ENCODE measurements around the gene ZBTB42. TPM values are rescaled to one million over a fixed set of nuclear protein-coding genes. Genes with fewer than 3 reads are reported as not detected.

ZBTB42 gene
- polyA plus RNA-seq, 1 of the 3 experiments (the other 2 are of a cell fraction): 3.1 TPM

DNA sequence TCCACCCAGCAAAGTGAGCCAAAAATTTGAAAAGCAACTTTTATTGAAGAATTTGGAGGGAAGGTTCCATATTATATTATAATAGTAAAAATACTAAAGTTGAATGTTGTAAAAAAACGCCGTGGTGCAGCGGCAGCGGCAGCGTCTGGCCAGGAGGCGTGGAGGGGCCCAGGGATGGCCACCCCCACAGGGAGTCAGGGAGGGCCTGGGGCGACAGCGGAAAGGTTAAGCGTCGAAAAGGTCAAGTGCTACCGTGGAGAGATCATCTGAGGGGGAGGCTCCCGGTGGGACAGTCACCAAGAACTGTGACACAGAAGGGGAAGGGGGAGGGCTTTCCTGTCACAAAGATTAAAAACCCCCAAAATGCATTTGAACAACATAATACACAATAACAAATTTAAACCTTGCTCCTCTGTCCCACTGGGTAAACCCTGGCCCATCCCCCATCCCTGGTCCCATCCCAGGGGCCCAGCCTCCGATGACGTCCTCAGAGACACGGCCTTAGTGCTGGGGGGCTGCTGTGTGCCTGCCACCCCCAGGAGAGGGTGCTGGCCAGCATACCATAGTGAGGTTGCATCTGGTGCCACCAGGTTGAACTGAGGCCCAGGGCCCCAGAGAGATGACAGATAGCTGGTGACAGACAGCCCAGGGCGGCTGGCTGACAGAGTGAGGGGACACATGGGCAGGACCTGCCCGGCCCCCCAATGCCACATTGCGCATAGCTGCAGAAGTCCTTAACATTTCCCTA lies 31.4 kb upstream of the ZBTB42 start:
- peak; percentile 31 for DNase-seq
- CTCF ChIA-PET: interaction anchor here (0.9 to 6.5 kb wide), 26 partner anchors 8 to 249 kb away, joined by 3 to 85 read pairs (median 8); partner anchors contain the start of genes AKT1, CEP170B, SIVA1 and ZBTB42
- Histone ChIP-seq H3K9me2 (no peaks in the 10 kb centered on the region), H3K79me2 (ENCODE audit: insufficient read depth) (no peaks in the 10 kb centered on the region), H3K27me3 (ENCODE audit: insufficient read depth) (no peaks in the 10 kb centered on the region), H3K9ac (no peak overlapping the region), H2AFZ (ENCODE audit: low read depth) (no peak overlapping the region), H3F3A (replicated peaks; ENCODE audit: insufficient read depth) (peaks cover 32% of the 10 kb centered on the region), H3K9me3 (no peaks in the 10 kb centered on the region), H3K36me3 (replicated peaks in 1 of 2; ENCODE audit: control insufficient read depth in 1 of 2, insufficient read depth in 2 of 2, low read length in 1 of 2) (peaks cover 8 to 34% of the 10 kb centered on the region in 2 experiments), H3K4me2 (no peak overlapping the region), H4K20me1 (ENCODE audit: insufficient read depth) (no peaks in the 10 kb centered on the region), H3K4me3 (ENCODE audit: low read depth in 2 of 2, low read length in 1 of 2) (no peak overlapping the region), H3K27ac (ENCODE audit: low read depth in 2 of 2, low read length in 1 of 2) (no peak overlapping the region; a peak in 1 of 4 replicates), H3K4me1 (ENCODE audit: control insufficient read depth in 1 of 2, insufficient read depth in 2 of 2, low read depth in 1 of 2, low read length in 1 of 2) (peaks cover 0 to 7% of the 10 kb centered on the region in 2 experiments; a peak in 1 of 4 replicates)
- POLR2A ChIA-PET: interaction anchor here (0.7 to 1.1 kb wide), 4 partner anchors 17 to 216 kb away, joined by 3 to 5 read pairs (median 3); partner anchors contain the start of genes CLBA1 and SIVA1
- TF ChIP-seq, protein P1, sequence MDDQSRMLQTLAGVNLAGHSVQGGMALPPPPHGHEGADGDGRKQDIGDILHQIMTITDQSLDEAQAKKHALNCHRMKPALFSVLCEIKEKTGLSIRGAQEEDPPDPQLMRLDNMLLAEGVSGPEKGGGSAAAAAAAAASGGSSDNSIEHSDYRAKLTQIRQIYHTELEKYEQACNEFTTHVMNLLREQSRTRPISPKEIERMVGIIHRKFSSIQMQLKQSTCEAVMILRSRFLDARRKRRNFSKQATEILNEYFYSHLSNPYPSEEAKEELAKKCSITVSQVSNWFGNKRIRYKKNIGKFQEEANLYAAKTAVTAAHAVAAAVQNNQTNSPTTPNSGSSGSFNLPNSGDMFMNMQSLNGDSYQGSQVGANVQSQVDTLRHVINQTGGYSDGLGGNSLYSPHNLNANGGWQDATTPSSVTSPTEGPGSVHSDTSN (IDR thresholded peaks at IDR 0.05): no peak
- TF ChIP-seq GATA2 (CRISPR knock-in tag; IDR thresholded peaks at IDR 0.05) (no peak), TCF12 (IDR thresholded peaks at IDR 0.05) (no peak), YY1 (IDR thresholded peaks at IDR 0.05; ENCODE audit: low read depth) (no peak)
- TF ChIP-seq, protein P2, sequence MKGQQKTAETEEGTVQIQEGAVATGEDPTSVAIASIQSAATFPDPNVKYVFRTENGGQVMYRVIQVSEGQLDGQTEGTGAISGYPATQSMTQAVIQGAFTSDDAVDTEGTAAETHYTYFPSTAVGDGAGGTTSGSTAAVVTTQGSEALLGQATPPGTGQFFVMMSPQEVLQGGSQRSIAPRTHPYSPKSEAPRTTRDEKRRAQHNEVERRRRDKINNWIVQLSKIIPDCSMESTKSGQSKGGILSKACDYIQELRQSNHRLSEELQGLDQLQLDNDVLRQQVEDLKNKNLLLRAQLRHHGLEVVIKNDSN (IDR thresholded peaks at IDR 0.05; ENCODE audit: borderline replicate concordance, low read depth): no peak
- TF ChIP-seq, protein P3, sequence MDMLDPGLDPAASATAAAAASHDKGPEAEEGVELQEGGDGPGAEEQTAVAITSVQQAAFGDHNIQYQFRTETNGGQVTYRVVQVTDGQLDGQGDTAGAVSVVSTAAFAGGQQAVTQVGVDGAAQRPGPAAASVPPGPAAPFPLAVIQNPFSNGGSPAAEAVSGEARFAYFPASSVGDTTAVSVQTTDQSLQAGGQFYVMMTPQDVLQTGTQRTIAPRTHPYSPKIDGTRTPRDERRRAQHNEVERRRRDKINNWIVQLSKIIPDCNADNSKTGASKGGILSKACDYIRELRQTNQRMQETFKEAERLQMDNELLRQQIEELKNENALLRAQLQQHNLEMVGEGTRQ (IDR thresholded peaks at IDR 0.05; ENCODE audit: borderline replicate concordance, low read depth, low read length): no peak
- WGBS (ENCODE audit: low lambda C conversion rate): 88% methylated on average over 18 of the region's 18 CpGs

DNA sequence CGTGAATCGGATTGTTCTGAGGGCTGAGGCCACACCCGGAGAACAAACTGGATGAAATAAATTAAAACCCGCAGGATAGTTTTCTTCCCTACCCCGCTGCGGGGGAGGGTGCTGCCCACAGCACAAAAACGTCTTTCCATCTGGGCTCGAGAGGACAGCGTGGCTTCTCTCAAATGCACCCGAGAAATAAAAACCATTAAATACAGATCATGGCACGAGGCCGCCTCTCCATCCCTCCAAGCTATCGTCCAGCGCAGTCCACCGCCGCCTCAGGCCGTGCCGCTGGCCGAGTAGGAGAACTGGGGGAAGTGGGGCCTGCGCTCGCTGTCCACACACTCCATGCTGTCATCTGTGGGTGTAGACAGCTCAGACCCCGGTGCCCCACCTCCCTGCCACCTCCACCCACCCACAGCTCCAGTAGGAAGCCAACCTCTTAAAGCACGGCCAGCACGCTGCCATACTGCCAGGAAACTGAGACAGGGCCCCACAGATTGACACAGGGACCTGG lies 30.8 kb upstream of the ZBTB42 start:
- POLR2A ChIA-PET: interaction anchor here (0.7 to 1.1 kb wide), 2 partner anchors 17 to 51 kb away, joined by 3 to 5 read pairs; partner anchors contain the start of gene SIVA1
- TF ChIP-seq, protein P4, sequence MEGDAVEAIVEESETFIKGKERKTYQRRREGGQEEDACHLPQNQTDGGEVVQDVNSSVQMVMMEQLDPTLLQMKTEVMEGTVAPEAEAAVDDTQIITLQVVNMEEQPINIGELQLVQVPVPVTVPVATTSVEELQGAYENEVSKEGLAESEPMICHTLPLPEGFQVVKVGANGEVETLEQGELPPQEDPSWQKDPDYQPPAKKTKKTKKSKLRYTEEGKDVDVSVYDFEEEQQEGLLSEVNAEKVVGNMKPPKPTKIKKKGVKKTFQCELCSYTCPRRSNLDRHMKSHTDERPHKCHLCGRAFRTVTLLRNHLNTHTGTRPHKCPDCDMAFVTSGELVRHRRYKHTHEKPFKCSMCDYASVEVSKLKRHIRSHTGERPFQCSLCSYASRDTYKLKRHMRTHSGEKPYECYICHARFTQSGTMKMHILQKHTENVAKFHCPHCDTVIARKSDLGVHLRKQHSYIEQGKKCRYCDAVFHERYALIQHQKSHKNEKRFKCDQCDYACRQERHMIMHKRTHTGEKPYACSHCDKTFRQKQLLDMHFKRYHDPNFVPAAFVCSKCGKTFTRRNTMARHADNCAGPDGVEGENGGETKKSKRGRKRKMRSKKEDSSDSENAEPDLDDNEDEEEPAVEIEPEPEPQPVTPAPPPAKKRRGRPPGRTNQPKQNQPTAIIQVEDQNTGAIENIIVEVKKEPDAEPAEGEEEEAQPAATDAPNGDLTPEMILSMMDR (IDR thresholded peaks at IDR 0.05): no peak
- TF ChIP-seq RXRA (IDR thresholded peaks at IDR 0.05; ENCODE audit: borderline replicate concordance, low read depth) (no peak), SMC3 (IDR thresholded peaks at IDR 0.05; ENCODE audit: low read depth, low read length) (no peak), GABPA (IDR thresholded peaks at IDR 0.05; ENCODE audit: low read depth) (no peak), NFIC (IDR thresholded peaks at IDR 0.05; ENCODE audit: borderline replicate concordance) (no peak), FOXJ3 (CRISPR knock-in tag; IDR thresholded peaks at IDR 0.05) (no peak), RCOR1 (IDR thresholded peaks at IDR 0.05; ENCODE audit: low read length) (no peak), MXI1 (IDR thresholded peaks at IDR 0.05; ENCODE audit: low read depth, low read length) (no peak), RFX5 (IDR thresholded peaks at IDR 0.05; ENCODE audit: low read length) (no peak), TEAD4 (IDR thresholded peaks at IDR 0.05; ENCODE audit: borderline replicate concordance, insufficient read depth) (no peak), TCF12 (IDR thresholded peaks at IDR 0.05) (no peak), NRF1 (IDR thresholded peaks at IDR 0.05; ENCODE audit: low read depth, low read length) (no peak), ELF1 (IDR thresholded peaks at IDR 0.05) (no peak), FOXM1 (IDR thresholded peaks at IDR 0.05; ENCODE audit: low read depth) (no peak)
- TF ChIP-seq, protein P3 (IDR thresholded peaks at IDR 0.05; ENCODE audit: borderline replicate concordance, low read depth, low read length): no peak
- TF ChIP-seq, protein P1 (IDR thresholded peaks at IDR 0.05): no peak

More for the DNA sequence above, 30.8 kb upstream of the ZBTB42 start:
- Histone ChIP-seq H3K79me2 (ENCODE audit: insufficient read depth) (no peaks in the 10 kb centered on the region), H3K27me3 (ENCODE audit: insufficient read depth) (no peaks in the 10 kb centered on the region), H3K9me3 (no peaks in the 10 kb centered on the region), H3K4me1 (ENCODE audit: control insufficient read depth in 1 of 2, insufficient read depth in 2 of 2, low read depth in 1 of 2, low read length in 1 of 2) (peaks cover 0 to 7% of the 10 kb centered on the region in 2 experiments; a peak in 1 of 4 replicates), H4K20me1 (ENCODE audit: insufficient read depth) (no peaks in the 10 kb centered on the region), H2AFZ (ENCODE audit: low read depth) (no peak overlapping the region), H3K4me2 (no peak overlapping the region), H3K9ac (no peak overlapping the region), H3K4me3 (ENCODE audit: low read depth in 2 of 2, low read length in 1 of 2) (no peak overlapping the region), H3K9me2 (no peaks in the 10 kb centered on the region), H3K27ac (ENCODE audit: low read depth in 2 of 2, low read length in 1 of 2) (no peak overlapping the region), H3F3A (replicated peaks; ENCODE audit: insufficient read depth) (peaks cover 32% of the 10 kb centered on the region), H3K36me3 (replicated peaks in 1 of 2; ENCODE audit: control insufficient read depth in 1 of 2, insufficient read depth in 2 of 2, low read length in 1 of 2) (peaks cover 8 to 37% of the 10 kb centered on the region in 2 experiments)
- no peak for DNase-seq
- CTCF ChIA-PET: interaction anchor here (1.0 to 6.5 kb wide), 6 partner anchors 10 to 56 kb away, joined by 4 to 85 read pairs (median 16); partner anchors contain the start of gene AKT1
- 95% methylated on average over 22 of the region's 24 CpGs for WGBS (ENCODE audit: low lambda C conversion rate)
